Effector memory CD4-positive, alpha-beta T cell (primary cell): ENCODE measurements around the gene ZNF526.

Source experiments
- DNase-seq, 3 donors: peaks; one replicate each; pipeline ENCODE4 v3.0.0-alpha.2; 2020
- H3K27ac ChIP-seq: 2 replicates; pipeline ENCODE4 v1.7.0; 2013; ENCODE audit warnings: mild to moderate bottlenecking, low read length, moderate library complexity; ENCODE audit not compliant: insufficient read depth, poor library complexity, severe bottlenecking
- H3K27me3 ChIP-seq: replicated peaks from 2 replicates; pipeline ENCODE4 v1.7.0; 2013; ENCODE audit warnings: mild to moderate bottlenecking, low read length; ENCODE audit not compliant: insufficient read depth, control insufficient read depth, poor library complexity, severe bottlenecking
- H3K36me3 ChIP-seq: 2 replicates; pipeline ENCODE4 v1.7.0; 2013; ENCODE audit warnings: mild to moderate bottlenecking, low read length, moderate library complexity; ENCODE audit not compliant: control insufficient read depth, insufficient read depth
- H3K4me1 ChIP-seq: 2 replicates; pipeline ENCODE4 v1.7.0; 2013; ENCODE audit warnings: low read length, mild to moderate bottlenecking; ENCODE audit not compliant: control insufficient read depth, insufficient read depth, poor library complexity, severe bottlenecking
- H3K4me3 ChIP-seq: 2 replicates; pipeline ENCODE4 v1.7.0; 2013; ENCODE audit warnings: low read length, low read depth, mild to moderate bottlenecking; ENCODE audit not compliant: insufficient read depth, poor library complexity, severe bottlenecking
- H3K9me3 ChIP-seq: 2 replicates; pipeline ENCODE4 v1.7.0; 2013; ENCODE audit warnings: mild to moderate bottlenecking, low read length, moderate library complexity; ENCODE audit not compliant: control insufficient read depth

ZNF526 gene

GRCh38 chr19:42204664-42205063 lies 15.4 kb upstream of the ZNF526 start:
- Histone ChIP-seq H3K27ac (no peak overlapping the region), H3K4me3 (no peak overlapping the region), H3K27me3 (no peaks in the 10 kb centered on the region), H3K4me1 (peaks cover 66% of the 10 kb centered on the region), H3K36me3 (peaks cover 53% of the 10 kb centered on the region), H3K9me3 (no peaks in the 10 kb centered on the region)
- no peak for DNase-seq

- no peak overlapping the region for H3K4me3 ChIP-seq
- H3K36me3 ChIP-seq, result peaks cover 68% of the 10 kb centered on the region
- no peaks in the 10 kb centered on the region for H3K27me3 ChIP-seq
- H3K4me1 ChIP-seq, result peaks cover 42% of the 10 kb centered on the region
- H3K9me3 ChIP-seq, result no peaks in the 10 kb centered on the region
- no peak for DNase-seq
- H3K27ac ChIP-seq, result peak overlapping the region; percentile 27
Observed at GRCh38 chr19:42206871-42207755, 13.0 kb upstream of the ZNF526 start.

GRCh38 chr19:42207767-42208271 lies 12.3 kb upstream of the ZNF526 start:
- Histone ChIP-seq H3K9me3 (no peaks in the 10 kb centered on the region), H3K36me3 (peaks cover 70% of the 10 kb centered on the region), H3K27me3 (no peaks in the 10 kb centered on the region), H3K4me3 (no peak overlapping the region), H3K27ac (peak overlapping the region; percentile 37), H3K4me1 (peaks cover 38% of the 10 kb centered on the region)
- DNase-seq, result peak in 2 of 3 donors; percentile 35 to 39

GRCh38 chr19:42208612-42209011 lies 11.5 kb upstream of the ZNF526 start:
- Histone ChIP-seq H3K27ac (no peak overlapping the region), H3K4me1 (peaks cover 38% of the 10 kb centered on the region), H3K36me3 (peaks cover 77% of the 10 kb centered on the region), H3K4me3 (no peak overlapping the region), H3K27me3 (no peaks in the 10 kb centered on the region), H3K9me3 (no peaks in the 10 kb centered on the region)
- no peak for DNase-seq

GRCh38 chr19:42212886-42213285 lies 7.2 kb upstream of the ZNF526 start:
- H3K4me1 ChIP-seq, result peaks cover 47% of the 10 kb centered on the region

GRCh38 chr19:42214810-42215485 lies 5.2 kb upstream of the ZNF526 start:
- peaks cover 36% of the 10 kb centered on the region for H3K36me3 ChIP-seq
- no peak overlapping the region for H3K4me3 ChIP-seq
- H3K27ac ChIP-seq, result peak overlapping the region; percentile 96
- peaks cover 56% of the 10 kb centered on the region for H3K4me1 ChIP-seq
- H3K27me3 ChIP-seq, result no peaks in the 10 kb centered on the region
- no peaks in the 10 kb centered on the region for H3K9me3 ChIP-seq
- no peak for DNase-seq

More at GRCh38 chr19:42212886-42213285, 7.2 kb upstream of the ZNF526 start:
- H3K4me3 ChIP-seq, result no peak overlapping the region
- no peaks in the 10 kb centered on the region for H3K9me3 ChIP-seq
- no peak for DNase-seq
- H3K36me3 ChIP-seq, result peaks cover 55% of the 10 kb centered on the region
- no peaks in the 10 kb centered on the region for H3K27me3 ChIP-seq
- H3K27ac ChIP-seq, result peak overlapping the region; percentile 14

GRCh38 chr19:42216653-42217519 lies 3.2 kb upstream of the ZNF526 start:
- peaks cover 24% of the 10 kb centered on the region for H3K36me3 ChIP-seq
- peaks cover 65% of the 10 kb centered on the region for H3K4me1 ChIP-seq
- H3K27me3 ChIP-seq, result no peaks in the 10 kb centered on the region
- no peak for DNase-seq
- H3K27ac ChIP-seq, result peak overlapping the region; percentile 96
- no peaks in the 10 kb centered on the region for H3K9me3 ChIP-seq
- peak overlapping the region; percentile 90 for H3K4me3 ChIP-seq

- H3K9me3 ChIP-seq, result no peaks in the 10 kb centered on the region
- H3K27ac ChIP-seq, result peak within 1 kb of the TSS; percentile 96
- H3K4me1 ChIP-seq, result peaks cover 62% of the 10 kb centered on the region
- no peaks in the 10 kb centered on the region for H3K27me3 ChIP-seq
- peak within 1 kb of the TSS; percentile 90 for H3K4me3 ChIP-seq
- peaks cover 22% of the 10 kb centered on the region for H3K36me3 ChIP-seq
- DNase-seq, result peak; percentile 99 to 100 (median 100)
Observed at GRCh38 chr19:42217520-42218437, 2.3 kb upstream of the ZNF526 start, which contains the start of gene DEDD2. Gene DEDD2, minus strand, starts transcription at chr19:42217677. Its CDS starts 670 bp downstream, at chr19:42217007.

GRCh38 chr19:42220751-42221097 lies 612 bp downstream of the ZNF526 start:
- Histone ChIP-seq H3K4me1 (peaks cover 36% of the 10 kb centered on the region), H3K27me3 (no peaks in the 10 kb centered on the region), H3K4me3 (peak overlapping the region; percentile 75), H3K9me3 (no peaks in the 10 kb centered on the region), H3K36me3 (peaks cover 16% of the 10 kb centered on the region), H3K27ac (peak overlapping the region; percentile 77)
- no peak for DNase-seq
